Neuronal stem cell (in vitro differentiated cells): ENCODE measurements around the gene PCDHGA10.

Experiments
- DNase-seq: peaks from one replicate; pipeline ENCODE4 v3.0.0-alpha.2; 2013; ENCODE audit warnings: low spot score
- H2AFZ ChIP-seq: one replicate; pipeline ENCODE4 v1.6.1; 2013; ENCODE audit warnings: mild to moderate bottlenecking, low read length, inconsistent platforms
- H2AK5ac ChIP-seq: 2 replicates; pipeline ENCODE4 v1.6.1; 2013; ENCODE audit warnings: low read depth, mild to moderate bottlenecking, inconsistent platforms, low read length, moderate library complexity, mixed read lengths
- H2BK120ac ChIP-seq: 2 replicates; pipeline ENCODE4 v1.6.1; 2013; ENCODE audit warnings: low read depth, mild to moderate bottlenecking, inconsistent platforms, low read length, moderate library complexity, mixed read lengths
- H2BK12ac ChIP-seq: one replicate; pipeline ENCODE4 v1.6.1; 2013; ENCODE audit warnings: low read length, inconsistent platforms
- H2BK15ac ChIP-seq: 2 replicates; pipeline ENCODE4 v1.6.1; 2013; ENCODE audit warnings: mild to moderate bottlenecking, low read length, inconsistent platforms, mixed read lengths
- H2BK5ac ChIP-seq: one replicate; pipeline ENCODE4 v1.6.1; 2013; ENCODE audit warnings: inconsistent platforms, mild to moderate bottlenecking, low read length, moderate library complexity
- H3K14ac ChIP-seq: one replicate; pipeline ENCODE4 v1.6.1; 2013; ENCODE audit warnings: low read length, inconsistent platforms
- H3K18ac ChIP-seq: 2 replicates; pipeline ENCODE4 v1.6.1; 2013; ENCODE audit warnings: low read length, inconsistent platforms
- H3K23ac ChIP-seq: 2 replicates; pipeline ENCODE4 v1.6.1; 2013; ENCODE audit warnings: low read depth, mild to moderate bottlenecking, mixed read lengths, low read length, inconsistent platforms; ENCODE audit not compliant: poor library complexity
- H3K27ac ChIP-seq: replicated peaks from 3 replicates; pipeline ENCODE4 v1.5.1; 2013; ENCODE audit warnings: low read length, inconsistent platforms
- H3K27me3 ChIP-seq, 3 experiments: 2 replicates each; pipeline ENCODE4 v1.6.1; 2013; ENCODE audit warnings: low read length in 3 of 3, mild to moderate bottlenecking in 2 of 3, inconsistent platforms in 1 of 3, low read depth in 1 of 3, mixed read lengths in 1 of 3, moderate library complexity in 1 of 3; ENCODE audit not compliant: control insufficient read depth in 3 of 3, insufficient read depth in 3 of 3
- H3K36me3 ChIP-seq, 2 donors: replicated peaks in 1 of 2; 2 replicates each; pipeline ENCODE4 v1.6.1; 2013; ENCODE audit warnings: low read length in 2 of 2; ENCODE audit not compliant: control insufficient read depth in 2 of 2, insufficient read depth in 2 of 2
- H3K4ac ChIP-seq: 2 replicates; pipeline ENCODE4 v1.6.1; 2013; ENCODE audit warnings: inconsistent platforms, mild to moderate bottlenecking, low read length, moderate library complexity
- H3K4me1 ChIP-seq, 2 donors: 1 replicate in 1 of 2; 2 replicates in 1 of 2; pipeline ENCODE4 v1.6.1; 2013; ENCODE audit warnings: low read length in 2 of 2, low read depth in 1 of 2; ENCODE audit not compliant: control insufficient read depth in 2 of 2, insufficient read depth in 1 of 2
- H3K4me2 ChIP-seq: one replicate; pipeline ENCODE4 v1.6.1; 2013; ENCODE audit warnings: mild to moderate bottlenecking, low read length, inconsistent platforms; ENCODE audit not compliant: insufficient read depth, poor library complexity, severe bottlenecking
- H3K4me3 ChIP-seq, 2 donors: 2 replicates each; pipeline ENCODE4 v1.5.1; 2013; ENCODE audit warnings: low read length in 2 of 2, mild to moderate bottlenecking in 2 of 2, inconsistent platforms in 1 of 2, moderate library complexity in 1 of 2
- H3K79me1 ChIP-seq: one replicate; pipeline ENCODE4 v1.6.1; 2013; ENCODE audit warnings: low read depth, mild to moderate bottlenecking, inconsistent platforms, low read length, moderate library complexity
- H3K9ac ChIP-seq: one replicate; pipeline ENCODE4 v1.6.1; 2013; ENCODE audit warnings: mild to moderate bottlenecking, low read depth, low read length, inconsistent platforms; ENCODE audit not compliant: poor library complexity
- H3K9me3 ChIP-seq, 2 donors: replicated peaks in 1 of 2; 2 replicates each; pipeline versions ENCODE3 to v1.6.1; 2013; ENCODE audit warnings: low read length in 2 of 2, mild to moderate bottlenecking in 2 of 2, inconsistent platforms in 1 of 2, low read depth in 1 of 2, mixed read lengths in 1 of 2, moderate library complexity in 1 of 2; ENCODE audit not compliant: control insufficient read depth in 2 of 2, insufficient read depth in 1 of 2
- H4K8ac ChIP-seq: one replicate; pipeline ENCODE4 v1.6.1; 2013; ENCODE audit warnings: low read depth, mild to moderate bottlenecking, inconsistent platforms, low read length, moderate library complexity
- H4K91ac ChIP-seq: one replicate; pipeline ENCODE4 v1.6.1; 2013; ENCODE audit warnings: low read length, low read depth, mild to moderate bottlenecking, inconsistent platforms; ENCODE audit not compliant: poor library complexity
- WGBS, 2 donors: extraction: QIAGEN DNeasy Blood & Tissue Kit; methylation state at CpG; one replicate each; pipeline ENCODE4 v1.1.7; 2013; ENCODE audit warnings: missing lambda C conversion rate in 2 of 2, mixed read lengths in 1 of 2; ENCODE audit not compliant: insufficient read length in 2 of 2, insufficient replicate concordance in 1 of 2; ENCODE audit errors: extremely low coverage in 2 of 2; 5-methylcytosine and 5-hydroxymethylcytosine counted together

Gene PCDHGA10

DNA sequence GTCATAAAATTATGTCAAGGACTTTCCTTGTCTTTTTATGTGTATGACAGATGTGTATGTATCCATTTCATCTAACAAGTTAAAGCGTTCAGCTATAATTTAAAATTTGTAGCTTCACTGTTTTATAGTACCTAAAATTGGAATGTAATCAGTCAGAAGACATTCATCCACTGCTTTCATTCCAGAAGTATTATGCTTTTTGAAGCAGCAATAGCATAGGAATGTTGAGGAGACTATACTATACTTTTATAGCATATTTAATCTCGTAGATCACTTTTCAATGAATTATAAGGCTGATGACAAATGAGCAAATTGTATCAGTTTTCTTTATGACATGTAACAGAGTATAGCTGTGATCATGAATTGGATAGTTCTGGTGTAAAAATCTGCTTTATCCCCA is 24.4 kb downstream of the PCDHGA10 start:
- H4K91ac ChIP-seq = no peak overlapping the region
- H2BK120ac ChIP-seq = no peak overlapping the region
- no peak overlapping the region for H3K4me3 ChIP-seq
- no peak overlapping the region for H2AFZ ChIP-seq
- DNase-seq = no peak
- H3K9ac ChIP-seq = no peak overlapping the region
- H4K8ac ChIP-seq = no peak overlapping the region
- peaks cover 10 to 17% of the 10 kb centered on the region in 2 donors for H3K36me3 ChIP-seq
- no peak overlapping the region for H3K18ac ChIP-seq
- H3K14ac ChIP-seq = no peak overlapping the region
- peaks cover 7% of the 10 kb centered on the region for H3K79me1 ChIP-seq
- H3K27ac ChIP-seq = no peak overlapping the region
- H3K4ac ChIP-seq = no peak overlapping the region
- H2BK12ac ChIP-seq = no peak overlapping the region
- H2AK5ac ChIP-seq = no peak overlapping the region
- H2BK15ac ChIP-seq = no peak overlapping the region
- peaks cover 24 to 44% of the 10 kb centered on the region in 2 donors for H3K9me3 ChIP-seq
- no peaks in the 10 kb centered on the region for H3K4me1 ChIP-seq
- no peak overlapping the region for H2BK5ac ChIP-seq
- no peak overlapping the region for H3K23ac ChIP-seq
- H3K27me3 ChIP-seq = no peaks in the 10 kb centered on the region
- no CpG with 5 or more reads among the region's 2 CpGs for WGBS, 2 donors
- H3K4me2 ChIP-seq = no peak overlapping the region

DNA sequence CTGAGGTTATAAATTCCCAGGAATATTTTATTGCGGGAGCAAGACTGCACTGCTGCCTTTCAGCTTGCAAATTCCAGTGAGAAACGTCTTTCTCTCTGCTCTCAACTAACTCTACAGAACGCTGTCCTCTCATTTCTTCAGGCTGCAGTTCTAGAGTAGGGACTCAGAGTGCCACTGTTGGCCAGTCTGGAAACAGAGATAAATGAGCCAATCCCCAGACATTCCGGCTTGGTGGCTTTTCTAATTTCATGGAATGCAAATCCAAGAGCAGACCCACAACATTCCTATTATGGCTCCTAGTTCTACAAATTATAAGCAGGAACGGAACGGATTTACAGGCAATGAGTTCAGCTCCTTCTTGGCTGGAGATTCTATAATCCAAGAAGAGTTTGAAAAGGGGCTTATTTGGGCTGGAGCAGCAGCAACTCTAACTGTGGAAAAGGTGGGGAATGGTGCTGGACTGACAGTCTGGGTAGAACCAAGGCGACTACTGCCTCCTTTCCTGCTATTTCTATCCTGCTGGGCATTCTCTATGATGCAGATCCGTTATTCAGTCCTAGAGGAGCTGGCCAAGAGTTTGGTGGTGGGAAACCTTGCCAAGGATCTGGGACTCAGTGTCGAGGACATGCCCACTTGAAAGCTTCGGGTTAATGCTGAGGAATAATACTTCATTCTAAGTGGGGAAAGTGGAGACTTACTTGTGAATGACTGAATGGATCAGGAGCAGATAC is 26.8 kb downstream of the PCDHGA10 start:
- Histone ChIP-seq H3K4ac (no peak overlapping the region), H2BK12ac (no peak overlapping the region), H3K4me2 (no peak overlapping the region), H3K36me3 (peaks cover 10 to 17% of the 10 kb centered on the region in 2 donors), H4K8ac (no peak overlapping the region), H3K23ac (no peak overlapping the region), H3K9ac (no peak overlapping the region), H3K27ac (no peak overlapping the region), H3K14ac (no peak overlapping the region), H2AK5ac (no peak overlapping the region), H2BK120ac (no peak overlapping the region), H2AFZ (no peak overlapping the region), H3K79me1 (peaks cover 5% of the 10 kb centered on the region), H2BK15ac (no peak overlapping the region), H4K91ac (no peak overlapping the region), H2BK5ac (no peak overlapping the region), H3K4me3 (no peak overlapping the region), H3K9me3 (peaks cover 18 to 37% of the 10 kb centered on the region in 2 donors), H3K27me3 (no peaks in the 10 kb centered on the region), H3K18ac (no peak overlapping the region), H3K4me1 (no peaks in the 10 kb centered on the region)
- DNase-seq = no peak
- WGBS, 2 donors = no CpG with 5 or more reads among the region's 10 CpGs

DNA sequence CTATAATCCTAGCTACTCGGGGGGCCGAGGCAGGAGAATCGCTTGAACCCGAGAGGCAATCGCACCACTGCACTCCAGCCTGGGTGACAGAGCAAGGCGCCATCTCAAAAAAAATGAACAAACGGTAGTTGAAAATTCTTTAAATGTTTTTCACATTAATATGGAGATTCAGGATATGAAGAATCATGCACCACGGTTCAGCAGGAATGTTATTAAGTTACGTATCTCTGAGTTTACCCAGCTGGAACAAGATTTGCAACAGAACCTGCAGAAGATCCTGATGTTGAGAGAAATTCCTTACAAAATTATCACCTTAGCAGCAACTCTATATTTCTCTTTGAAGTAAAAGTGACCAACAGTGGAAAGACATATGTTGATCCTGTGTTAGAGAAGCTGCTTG is 27.6 kb downstream of the PCDHGA10 start:
- no peak overlapping the region for H2AFZ ChIP-seq
- H3K36me3 ChIP-seq = peaks cover 10 to 17% of the 10 kb centered on the region in 2 donors
- no peak overlapping the region for H4K8ac ChIP-seq
- H2BK12ac ChIP-seq = no peak overlapping the region
- no peak overlapping the region for H2AK5ac ChIP-seq
- H2BK15ac ChIP-seq = no peak overlapping the region
- H3K27me3 ChIP-seq = no peaks in the 10 kb centered on the region
- H3K4ac ChIP-seq = no peak overlapping the region
- no peak overlapping the region for H2BK120ac ChIP-seq
- no peaks in the 10 kb centered on the region for H3K4me1 ChIP-seq
- H2BK5ac ChIP-seq = no peak overlapping the region
- H3K27ac ChIP-seq = no peak overlapping the region
- no peak overlapping the region for H3K23ac ChIP-seq
- peaks cover 18 to 37% of the 10 kb centered on the region in 2 donors for H3K9me3 ChIP-seq
- H3K18ac ChIP-seq = no peak overlapping the region
- WGBS, 2 donors = no CpG with 5 or more reads among the region's 9 CpGs
- no peak overlapping the region for H3K4me3 ChIP-seq
- no peak overlapping the region for H3K9ac ChIP-seq
- no peak overlapping the region for H3K4me2 ChIP-seq
- no peak overlapping the region for H3K14ac ChIP-seq
- H3K79me1 ChIP-seq = peaks cover 5% of the 10 kb centered on the region
- no peak overlapping the region for H4K91ac ChIP-seq
- DNase-seq = no peak

DNA sequence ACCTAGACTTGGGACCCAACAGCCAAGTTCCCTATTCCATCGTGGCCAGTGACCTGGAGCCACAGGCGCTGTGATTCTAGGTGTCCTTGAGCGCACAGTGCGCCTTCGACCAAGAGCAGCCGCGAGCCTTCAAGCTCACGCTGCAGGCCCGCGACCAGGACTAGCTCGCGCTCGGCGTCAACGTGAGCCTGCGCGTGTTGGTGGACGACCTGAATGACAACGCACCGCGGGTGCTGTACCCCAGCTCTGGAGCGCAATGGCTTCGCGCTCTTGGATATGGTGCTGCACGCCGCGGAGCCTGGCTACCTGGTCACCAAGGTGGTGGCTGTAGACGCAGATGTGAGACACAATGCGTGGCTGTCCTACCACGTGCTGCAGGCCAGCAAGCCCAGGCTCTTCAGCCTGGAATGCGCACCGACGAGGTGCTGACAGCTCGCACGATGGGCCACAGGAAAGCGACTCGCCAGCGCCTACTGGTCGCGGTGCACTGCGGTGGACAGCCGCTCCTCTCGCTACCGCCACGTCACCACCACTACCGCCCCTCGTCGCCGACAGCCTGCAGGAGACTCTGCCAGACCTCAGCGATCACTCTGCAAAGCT is 28.9 kb downstream of the PCDHGA10 start:
- WGBS, 2 donors = no CpG with 5 or more reads among the region's 50 CpGs
- H2BK12ac ChIP-seq = no peak overlapping the region
- H2AFZ ChIP-seq = no peak overlapping the region
- no peak overlapping the region for H2BK15ac ChIP-seq
- peaks cover 18 to 34% of the 10 kb centered on the region in 2 donors for H3K9me3 ChIP-seq
- H3K4me2 ChIP-seq = no peak overlapping the region
- peak overlapping the region in 1 of 2 donors; percentile 56 for H3K4me3 ChIP-seq
- H3K27me3 ChIP-seq = no peaks in the 10 kb centered on the region
- H3K79me1 ChIP-seq = peaks cover 5% of the 10 kb centered on the region
- H3K27ac ChIP-seq = no peak overlapping the region
- DNase-seq = no peak
- no peak overlapping the region for H2AK5ac ChIP-seq
- no peak overlapping the region for H2BK5ac ChIP-seq
- H4K91ac ChIP-seq = no peak overlapping the region
- no peak overlapping the region for H3K9ac ChIP-seq
- H4K8ac ChIP-seq = no peak overlapping the region
- H3K23ac ChIP-seq = peak overlapping the region; percentile 44
- no peaks in the 10 kb centered on the region for H3K4me1 ChIP-seq
- H3K18ac ChIP-seq = no peak overlapping the region
- H3K36me3 ChIP-seq = peaks cover 10 to 17% of the 10 kb centered on the region in 2 donors
- H3K14ac ChIP-seq = no peak overlapping the region
- no peak overlapping the region for H2BK120ac ChIP-seq
- no peak overlapping the region for H3K4ac ChIP-seq
